ENCODE results near the gene SH2D3C. TPM values are rescaled to one million over a fixed set of nuclear protein-coding genes. Genes with fewer than 3 reads are reported as not detected.

SH2D3C gene
- 0.25 TPM in 1 of 2 replicates, not detected in the other for total RNA-seq

GRCh38 chr9:127778280-127779135 lies at the start of gene SH2D3C:
SH2D3C (minus strand) TSS chr9:127778666; CDS start chr9:127778627, 39 bp downstream.

GRCh38 chr9:127802576-127803443 lies 24.3 kb upstream of the SH2D3C start, which contains the start of gene FPGS:
FPGS (plus strand) TSS chr9:127802882; CDS start chr9:127802925, 43 bp downstream.

GRCh38 chr9:127785933-127786772 lies 7.7 kb upstream of the SH2D3C start, which contains the start of gene CDK9:
CDK9 (plus strand) TSS chr9:127786034; CDS start chr9:127786149, 115 bp downstream.

GRCh38 chr9:127734747-127735529 lies 43.5 kb downstream of the SH2D3C start, which contains the start of gene TOR2A:
TOR2A (minus strand) TSS chr9:127735294; CDS start chr9:127735270, 24 bp downstream.

GRCh38 chr9:127715470-127716337 lies 62.8 kb downstream of the SH2D3C start, which contains the start of the genes PTRH1 and TTC16:
PTRH1 (minus strand) TSS chr9:127715663; CDS start chr9:127715639, 24 bp downstream.
TTC16 (plus strand) TSS chr9:127716079; CDS start chr9:127716146, 67 bp downstream.

GRCh38 chr9:127706836-127707241 lies 71.6 kb downstream of the SH2D3C start, which contains the start of gene CFAP157:
CFAP157 (plus strand) TSS chr9:127706988; CDS start chr9:127707032, 44 bp downstream.

Other genes with a start within 250 kb of the SH2D3C start
- 7.7 and 14.5 TPM in 2 replicates for gene STXBP1, start 166.4 kb downstream of the SH2D3C start, total RNA-seq
- gene CFAP157, start 71.7 kb downstream of the SH2D3C start, total RNA-seq = not detected in 2 replicates
- 44.1 and 56.1 TPM in 2 replicates for gene PTRH1, start 63.0 kb downstream of the SH2D3C start, total RNA-seq
- under 0.01 TPM in 1 of 2 replicates, not detected in the other for gene TTC16, start 62.6 kb downstream of the SH2D3C start, total RNA-seq
- 20.5 and 22.0 TPM in 2 replicates for gene TOR2A, start 43.4 kb downstream of the SH2D3C start, total RNA-seq
- gene CDK9, start 7.4 kb upstream of the SH2D3C start, total RNA-seq = 24.3 and 44.4 TPM in 2 replicates
- gene FPGS, start 24.2 kb upstream of the SH2D3C start, total RNA-seq = 65.0 and 102 TPM in 2 replicates
- 24.2 and 29.0 TPM in 2 replicates for gene ENG, start 76.0 kb upstream of the SH2D3C start, total RNA-seq
- gene AK1, start 99.0 kb upstream of the SH2D3C start, total RNA-seq = 29.5 and 40.1 TPM in 2 replicates
- 37.0 and 62.6 TPM in 2 replicates for gene ST6GALNAC6, start 120.9 kb upstream of the SH2D3C start, total RNA-seq
- 34.1 and 46.1 TPM in 2 replicates for gene ST6GALNAC4, start 138.4 kb upstream of the SH2D3C start, total RNA-seq
- gene PIP5KL1, start 152.1 kb upstream of the SH2D3C start, total RNA-seq = 2.5 and 4.2 TPM in 2 replicates
- gene DPM2, start 159.2 kb upstream of the SH2D3C start, total RNA-seq = 32.8 and 39.1 TPM in 2 replicates
- 4.6 and 9.5 TPM in 2 replicates for gene EEIG1, start 202.3 kb upstream of the SH2D3C start, total RNA-seq